ENCODE data around the gene KRTAP4-3.
"Not testable (repeated sequence)": the region's sequence is repeated elsewhere in the genome, so short reads cannot be mapped to it uniquely, and the experiment has no call there.

KRTAP4-3 gene

DNA sequence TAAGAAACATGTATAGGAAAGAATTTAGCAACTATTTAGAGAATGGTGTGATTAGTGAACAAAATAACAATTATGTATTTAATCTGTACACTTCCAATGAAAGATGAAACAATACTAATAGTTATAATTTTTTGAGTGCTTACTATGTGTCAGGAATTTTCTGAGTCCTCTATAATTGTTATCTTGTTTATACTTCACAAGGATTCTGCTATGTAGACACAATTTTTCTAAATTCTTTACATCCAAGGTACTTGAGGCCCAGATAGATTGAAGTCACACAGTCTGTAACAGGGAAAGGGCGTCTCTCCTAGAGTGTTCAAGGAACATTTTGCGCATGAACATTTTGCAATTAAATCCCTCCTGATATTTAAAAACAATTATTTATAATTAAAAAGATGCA lies 43.0 kb downstream of the KRTAP4-3 start:
- Histone ChIP-seq H3K4me1 (ENCODE audit: insufficient read depth, low read length, severe bottlenecking) (peaks cover 5% of the 10 kb centered on the region), H3K27me3 (ENCODE audit: insufficient read depth, low read length) (no peaks in the 10 kb centered on the region), H3K27ac (ENCODE audit: low read depth, low read length, poor library complexity, severe bottlenecking) (no peak overlapping the region), H3K9me3 (ENCODE audit: low read length) (no peaks in the 10 kb centered on the region), H2AFZ (ENCODE audit: low read length) (no peak overlapping the region), H3K9me2 (ENCODE audit: low read depth, low read length) (no peaks in the 10 kb centered on the region), H3K9ac (ENCODE audit: low read length) (no peak overlapping the region), H3F3A (ENCODE audit: insufficient read depth, low read length) (no peaks in the 10 kb centered on the region), H3K4me3 (ENCODE audit: low read depth, low read length, poor library complexity, severe bottlenecking) (no peak overlapping the region), H3K36me3 (ENCODE audit: insufficient read depth, low read length) (no peaks in the 10 kb centered on the region), H3K4me2 (ENCODE audit: low read length) (no peak overlapping the region), H4K20me1 (ENCODE audit: insufficient read depth, low read length) (no peaks in the 10 kb centered on the region), H3K79me2 (ENCODE audit: insufficient read depth, low read length) (no peaks in the 10 kb centered on the region)
- TF ChIP-seq, protein P1, sequence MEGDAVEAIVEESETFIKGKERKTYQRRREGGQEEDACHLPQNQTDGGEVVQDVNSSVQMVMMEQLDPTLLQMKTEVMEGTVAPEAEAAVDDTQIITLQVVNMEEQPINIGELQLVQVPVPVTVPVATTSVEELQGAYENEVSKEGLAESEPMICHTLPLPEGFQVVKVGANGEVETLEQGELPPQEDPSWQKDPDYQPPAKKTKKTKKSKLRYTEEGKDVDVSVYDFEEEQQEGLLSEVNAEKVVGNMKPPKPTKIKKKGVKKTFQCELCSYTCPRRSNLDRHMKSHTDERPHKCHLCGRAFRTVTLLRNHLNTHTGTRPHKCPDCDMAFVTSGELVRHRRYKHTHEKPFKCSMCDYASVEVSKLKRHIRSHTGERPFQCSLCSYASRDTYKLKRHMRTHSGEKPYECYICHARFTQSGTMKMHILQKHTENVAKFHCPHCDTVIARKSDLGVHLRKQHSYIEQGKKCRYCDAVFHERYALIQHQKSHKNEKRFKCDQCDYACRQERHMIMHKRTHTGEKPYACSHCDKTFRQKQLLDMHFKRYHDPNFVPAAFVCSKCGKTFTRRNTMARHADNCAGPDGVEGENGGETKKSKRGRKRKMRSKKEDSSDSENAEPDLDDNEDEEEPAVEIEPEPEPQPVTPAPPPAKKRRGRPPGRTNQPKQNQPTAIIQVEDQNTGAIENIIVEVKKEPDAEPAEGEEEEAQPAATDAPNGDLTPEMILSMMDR (IDR thresholded peaks at IDR 0.05; ENCODE audit: low read length) = no peak
- no peak for TF ChIP-seq EZH2 (IDR thresholded peaks at IDR 0.05; ENCODE audit: borderline replicate concordance, low read length)

DNA sequence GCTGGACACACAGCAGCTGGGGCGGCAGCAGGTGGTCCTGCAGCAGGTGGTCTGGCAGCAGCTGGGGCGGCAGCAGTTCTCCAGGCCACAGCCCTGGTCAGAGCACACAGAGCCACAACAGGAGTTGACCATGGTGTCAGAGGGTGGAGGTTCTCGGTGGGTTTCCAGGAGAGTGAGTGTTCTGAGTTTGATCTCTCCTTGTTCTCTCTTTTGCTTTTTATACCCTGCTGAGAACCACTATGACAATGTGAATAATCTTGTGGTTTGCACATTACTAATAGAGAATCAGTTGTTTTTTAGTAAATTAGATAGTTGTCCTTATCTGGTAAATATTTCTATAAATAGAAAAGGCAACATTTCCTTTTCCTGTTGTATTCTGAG lies 44.0 kb downstream of the KRTAP4-3 start, which contains the start of gene KRTAP4-12:
Gene KRTAP4-12, minus strand, starts transcription at position 192 of the 381 bp plus-strand sequence. Its CDS starts 60 bp downstream, at position 132.
- not testable (repeated sequence) for H3K9me3 ChIP-seq (ENCODE audit: low read length); H3K27ac ChIP-seq (ENCODE audit: low read depth, low read length, poor library complexity, severe bottlenecking); H3K27me3 ChIP-seq (ENCODE audit: insufficient read depth, low read length); H3K9me2 ChIP-seq (ENCODE audit: low read depth, low read length); H3K36me3 ChIP-seq (ENCODE audit: insufficient read depth, low read length); H3F3A ChIP-seq (ENCODE audit: insufficient read depth, low read length); H3K4me2 ChIP-seq (ENCODE audit: low read length); H3K4me3 ChIP-seq (ENCODE audit: low read depth, low read length, poor library complexity, severe bottlenecking); H3K9ac ChIP-seq (ENCODE audit: low read length); H3K4me1 ChIP-seq (ENCODE audit: insufficient read depth, low read length, severe bottlenecking); H3K79me2 ChIP-seq (ENCODE audit: insufficient read depth, low read length); H2AFZ ChIP-seq (ENCODE audit: low read length); H4K20me1 ChIP-seq (ENCODE audit: insufficient read depth, low read length)

DNA sequence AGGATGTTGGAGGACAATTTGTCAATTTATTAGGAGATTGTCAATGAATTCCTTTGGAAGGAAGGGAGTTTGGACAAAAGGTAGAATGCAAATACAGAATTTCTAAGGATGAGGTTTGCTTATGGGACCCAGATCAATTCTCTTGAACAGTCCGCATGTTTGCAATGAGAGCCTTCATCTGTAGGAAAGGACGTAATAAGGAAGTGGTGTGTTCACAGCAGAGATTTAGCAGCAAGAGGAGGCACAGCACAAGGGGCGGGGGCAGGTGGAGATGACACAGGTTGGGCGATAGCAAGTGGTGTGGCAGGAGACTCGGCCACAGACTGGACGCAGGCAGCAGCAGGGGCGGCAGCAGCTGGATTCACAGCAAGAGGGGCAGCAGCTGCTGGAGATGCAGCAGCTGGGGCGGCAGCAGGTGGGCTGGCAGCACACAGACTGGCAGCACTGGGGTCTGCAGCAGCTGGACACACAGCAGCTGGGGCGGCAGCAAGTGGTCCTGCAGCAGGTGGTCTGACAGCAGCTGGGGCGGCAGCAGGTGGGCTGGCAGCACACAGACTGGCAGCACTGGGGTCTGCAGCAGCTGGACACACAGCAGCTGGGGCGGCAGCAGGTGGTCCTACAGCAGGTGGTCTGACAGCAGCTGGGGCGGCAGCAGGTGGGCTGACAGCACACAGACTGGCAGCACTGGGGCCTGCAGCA lies 44.6 kb downstream of the KRTAP4-3 start:
- not testable (repeated sequence) for H3K9me3 ChIP-seq (ENCODE audit: low read length); H3K4me3 ChIP-seq (ENCODE audit: low read depth, low read length, poor library complexity, severe bottlenecking); H3K79me2 ChIP-seq (ENCODE audit: insufficient read depth, low read length); H3F3A ChIP-seq (ENCODE audit: insufficient read depth, low read length); H3K4me2 ChIP-seq (ENCODE audit: low read length); H3K27ac ChIP-seq (ENCODE audit: low read depth, low read length, poor library complexity, severe bottlenecking); H4K20me1 ChIP-seq (ENCODE audit: insufficient read depth, low read length); H3K4me1 ChIP-seq (ENCODE audit: insufficient read depth, low read length, severe bottlenecking); H3K27me3 ChIP-seq (ENCODE audit: insufficient read depth, low read length); H2AFZ ChIP-seq (ENCODE audit: low read length); H3K9me2 ChIP-seq (ENCODE audit: low read depth, low read length); H3K9ac ChIP-seq (ENCODE audit: low read length); H3K36me3 ChIP-seq (ENCODE audit: insufficient read depth, low read length)

DNA sequence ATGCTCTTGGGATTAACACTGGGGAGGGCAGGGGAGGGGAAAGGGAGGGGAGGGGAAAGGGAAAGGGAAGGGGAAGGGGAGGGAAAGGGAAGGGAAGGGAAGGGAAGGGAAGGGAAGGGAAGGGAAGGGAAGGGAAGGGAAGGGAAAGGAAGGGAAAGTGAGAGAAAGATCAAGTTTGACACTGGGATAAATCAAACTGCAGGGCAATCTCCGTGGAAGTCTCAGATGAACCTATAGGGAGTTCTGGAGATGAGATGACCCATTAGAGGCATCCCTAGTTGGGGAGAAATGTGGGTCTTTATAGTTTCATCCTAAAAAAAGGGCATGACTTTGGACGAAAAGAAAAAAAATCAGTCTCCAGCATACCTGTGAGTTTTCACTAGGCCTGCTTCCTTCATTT lies 46.3 kb downstream of the KRTAP4-3 start:
- no peaks in the 10 kb centered on the region for H3K27me3 ChIP-seq (ENCODE audit: insufficient read depth, low read length)
- no peak overlapping the region for H3K4me3 ChIP-seq (ENCODE audit: low read depth, low read length, poor library complexity, severe bottlenecking)
- no peaks in the 10 kb centered on the region for H3K9me2 ChIP-seq (ENCODE audit: low read depth, low read length)
- H3K36me3 ChIP-seq (ENCODE audit: insufficient read depth, low read length) = no peaks in the 10 kb centered on the region
- no peaks in the 10 kb centered on the region for H3K79me2 ChIP-seq (ENCODE audit: insufficient read depth, low read length)
- H3F3A ChIP-seq (ENCODE audit: insufficient read depth, low read length) = no peaks in the 10 kb centered on the region
- no peak overlapping the region for H3K9ac ChIP-seq (ENCODE audit: low read length)
- H4K20me1 ChIP-seq (ENCODE audit: insufficient read depth, low read length) = no peaks in the 10 kb centered on the region
- H3K27ac ChIP-seq (ENCODE audit: low read depth, low read length, poor library complexity, severe bottlenecking) = no peak overlapping the region
- no peak overlapping the region for H3K4me2 ChIP-seq (ENCODE audit: low read length)
- TF ChIP-seq, protein P1 (IDR thresholded peaks at IDR 0.05; ENCODE audit: low read length) = no peak
- TF ChIP-seq EZH2 (IDR thresholded peaks at IDR 0.05; ENCODE audit: borderline replicate concordance, low read length) = no peak
- H3K4me1 ChIP-seq (ENCODE audit: insufficient read depth, low read length, severe bottlenecking) = peaks cover 6% of the 10 kb centered on the region
- no peaks in the 10 kb centered on the region for H3K9me3 ChIP-seq (ENCODE audit: low read length)
- H2AFZ ChIP-seq (ENCODE audit: low read length) = no peak overlapping the region

DNA sequence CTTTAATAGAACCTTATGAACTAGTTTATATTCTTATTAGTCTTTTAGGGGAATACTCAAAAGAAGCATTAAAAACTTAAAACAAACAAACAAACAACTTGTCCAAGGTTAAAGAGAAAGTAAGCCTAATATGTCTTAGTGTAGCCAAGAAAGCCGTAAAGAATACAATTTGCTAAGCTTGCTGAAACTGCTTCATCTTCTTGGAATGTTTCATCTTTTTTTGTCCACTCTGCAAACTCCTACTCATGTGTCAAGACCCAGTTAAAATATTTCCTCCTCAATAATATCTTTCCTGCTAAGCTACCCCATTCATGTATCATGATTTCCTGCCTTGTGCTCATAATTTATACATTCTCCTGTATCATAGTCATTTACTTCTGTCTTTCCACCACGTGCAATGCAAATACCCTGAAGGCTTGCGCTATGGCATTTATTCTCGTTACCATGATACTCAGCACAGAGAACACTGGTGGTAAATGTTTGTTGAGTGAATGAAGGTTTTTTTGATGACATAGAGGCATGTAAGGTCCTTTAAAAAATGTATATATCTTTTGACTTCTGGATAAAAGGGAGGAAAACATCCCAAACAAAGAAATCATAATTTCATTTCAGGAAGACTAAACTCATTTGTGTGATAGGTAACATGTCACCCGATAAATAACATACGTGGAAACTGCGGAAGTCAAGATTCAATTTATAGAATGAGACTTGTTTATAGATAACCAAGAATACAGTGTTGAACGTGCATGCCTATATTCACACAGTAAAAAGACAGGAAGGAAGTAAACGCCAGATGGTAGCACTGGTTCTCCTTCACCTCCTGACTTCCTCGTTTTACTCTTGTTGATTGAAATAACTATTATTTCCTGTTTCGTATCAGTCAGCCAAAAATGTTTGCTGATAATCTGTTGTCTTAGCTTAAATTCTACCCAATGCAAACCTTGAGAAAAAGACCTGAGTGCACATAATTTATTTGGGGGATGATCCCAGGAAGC lies 48.0 kb downstream of the KRTAP4-3 start:
- H3F3A ChIP-seq (ENCODE audit: insufficient read depth, low read length); H3K9me2 ChIP-seq (ENCODE audit: low read depth, low read length); H3K36me3 ChIP-seq (ENCODE audit: insufficient read depth, low read length); H3K27ac ChIP-seq (ENCODE audit: low read depth, low read length, poor library complexity, severe bottlenecking); H2AFZ ChIP-seq (ENCODE audit: low read length); H3K9ac ChIP-seq (ENCODE audit: low read length); H4K20me1 ChIP-seq (ENCODE audit: insufficient read depth, low read length); H3K4me3 ChIP-seq (ENCODE audit: low read depth, low read length, poor library complexity, severe bottlenecking); H3K79me2 ChIP-seq (ENCODE audit: insufficient read depth, low read length); H3K9me3 ChIP-seq (ENCODE audit: low read length); H3K27me3 ChIP-seq (ENCODE audit: insufficient read depth, low read length); H3K4me2 ChIP-seq (ENCODE audit: low read length); H3K4me1 ChIP-seq (ENCODE audit: insufficient read depth, low read length, severe bottlenecking): not testable (repeated sequence)

Measured in OCI-LY1 (cell line).